Subcutaneous abdominal adipose tissue (tissue), 5 donors: ENCODE results near the gene SERAC1.
"Not testable (repeated sequence)": the region's sequence is repeated elsewhere in the genome, so short reads cannot be mapped to it uniquely, and the experiment has no call there.

ENCODE experiments used
- H3K27ac ChIP-seq: one replicate; pipeline ENCODE4 v1.7.0; 2013; ENCODE audit warnings: low read depth, mild to moderate bottlenecking, inconsistent platforms, low read length, moderate library complexity
- H3K27me3 ChIP-seq, 5 donors: one replicate each; pipeline ENCODE4 v1.7.0; 2013; ENCODE audit warnings: low read length in 5 of 5, inconsistent platforms in 1 of 5; ENCODE audit not compliant: control insufficient read depth in 5 of 5, insufficient read depth in 4 of 5
- H3K36me3 ChIP-seq, 5 donors: one replicate each; pipeline ENCODE4 v1.7.0; 2013; ENCODE audit warnings: low read length in 5 of 5; ENCODE audit not compliant: control insufficient read depth in 5 of 5, insufficient read depth in 5 of 5
- H3K4me1 ChIP-seq, 5 donors: one replicate each; pipeline ENCODE4 v1.7.0; 2013; ENCODE audit warnings: low read length in 5 of 5, mild to moderate bottlenecking in 3 of 5, moderate library complexity in 1 of 5; ENCODE audit not compliant: control insufficient read depth in 5 of 5, insufficient read depth in 5 of 5
- H3K4me3 ChIP-seq, 5 donors: one replicate each; pipeline ENCODE4 v1.7.0; 2013; ENCODE audit warnings: low read length in 5 of 5, low read depth in 1 of 5
- H3K9ac ChIP-seq, 5 donors: one replicate each; pipeline ENCODE4 v1.7.0; 2013; ENCODE audit warnings: low read length in 5 of 5, mild to moderate bottlenecking in 4 of 5, moderate library complexity in 3 of 5
- H3K9me3 ChIP-seq, 5 donors: one replicate each; pipeline ENCODE4 v1.7.0; 2013; ENCODE audit warnings: low read length in 5 of 5; ENCODE audit not compliant: control insufficient read depth in 5 of 5
- donor health status: healthy.
- donor health status: healthy.
- donor health status: healthy.
- donor health status: healthy.
- donor health status: healthy.

The SERAC1 gene

DNA sequence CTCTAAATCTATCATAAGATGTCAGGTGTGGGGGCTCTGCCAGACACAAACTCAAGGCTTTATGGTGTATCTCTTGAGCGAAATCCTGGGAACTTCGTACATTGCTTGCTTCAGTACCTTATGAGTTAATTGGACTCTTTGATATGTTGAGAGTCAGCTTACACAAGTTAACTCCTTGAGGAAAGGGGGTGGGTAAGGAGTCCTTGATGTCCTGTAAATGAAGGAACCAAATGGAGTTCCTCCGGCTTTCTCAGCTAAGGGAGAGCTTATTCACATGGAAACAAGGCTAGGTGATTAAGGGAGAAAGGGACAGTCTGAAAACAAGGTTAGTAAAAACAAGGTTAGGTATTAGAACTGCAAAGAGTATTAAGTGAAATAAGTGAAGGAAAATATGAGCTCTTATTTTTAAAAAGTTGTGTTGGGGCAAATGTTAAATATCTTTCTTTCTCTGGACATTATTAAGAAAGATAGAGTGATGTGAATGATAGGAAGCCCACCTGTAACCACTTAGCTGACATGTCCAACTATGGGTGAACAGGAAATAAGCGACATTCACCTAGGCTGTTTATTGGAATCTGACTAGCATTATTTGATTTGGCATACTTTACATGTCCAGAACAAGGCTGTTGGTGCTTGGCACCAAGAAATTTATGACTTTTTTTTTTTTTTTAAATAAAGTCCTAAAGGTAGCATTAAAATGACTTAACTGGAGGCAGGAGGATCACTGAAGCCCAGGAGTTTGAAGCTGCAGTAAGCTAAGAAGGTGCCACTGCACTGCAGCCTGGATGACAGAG is 26.6 kb upstream of the SERAC1 start:
- no peak overlapping the region for H3K9ac ChIP-seq
- H3K36me3 ChIP-seq = peaks cover 17 to 19% (median 17%) of the 10 kb centered on the region in 5 donors
- H3K27ac ChIP-seq = no peak overlapping the region

DNA sequence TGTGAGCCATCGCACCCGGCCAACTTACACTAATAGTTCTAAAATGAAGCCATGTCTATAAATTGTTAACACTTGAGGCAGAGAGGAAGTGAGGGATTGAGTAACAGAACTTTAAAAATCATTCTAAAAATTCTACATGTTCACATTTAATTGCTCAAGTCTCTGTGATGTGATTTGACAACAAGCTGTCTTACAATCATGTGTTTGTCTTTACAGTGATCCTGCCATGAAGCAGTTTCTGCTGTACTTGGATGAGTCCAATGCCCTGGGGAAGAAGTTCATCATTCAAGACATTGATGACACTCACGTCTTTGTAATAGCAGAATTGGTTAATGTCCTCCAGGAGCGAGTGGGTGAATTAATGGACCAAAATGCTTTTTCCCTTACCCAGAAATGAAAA is 23.7 kb upstream of the SERAC1 start:
- peaks cover 17 to 31% (median 19%) of the 10 kb centered on the region in 5 donors for H3K36me3 ChIP-seq
- no peaks in the 10 kb centered on the region for H3K27me3 ChIP-seq
- H3K9ac ChIP-seq = no peak overlapping the region
- H3K27ac ChIP-seq = no peak overlapping the region
- H3K4me3 ChIP-seq = no peak overlapping the region
- H3K4me1 ChIP-seq = no peaks in the 10 kb centered on the region
- no peaks in the 10 kb centered on the region for H3K9me3 ChIP-seq

More for the DNA sequence above, 26.6 kb upstream of the SERAC1 start:
- Histone ChIP-seq H3K4me1 (no peaks in the 10 kb centered on the region), H3K4me3 (no peak overlapping the region), H3K27me3 (no peaks in the 10 kb centered on the region), H3K9me3 (no peaks in the 10 kb centered on the region)

DNA sequence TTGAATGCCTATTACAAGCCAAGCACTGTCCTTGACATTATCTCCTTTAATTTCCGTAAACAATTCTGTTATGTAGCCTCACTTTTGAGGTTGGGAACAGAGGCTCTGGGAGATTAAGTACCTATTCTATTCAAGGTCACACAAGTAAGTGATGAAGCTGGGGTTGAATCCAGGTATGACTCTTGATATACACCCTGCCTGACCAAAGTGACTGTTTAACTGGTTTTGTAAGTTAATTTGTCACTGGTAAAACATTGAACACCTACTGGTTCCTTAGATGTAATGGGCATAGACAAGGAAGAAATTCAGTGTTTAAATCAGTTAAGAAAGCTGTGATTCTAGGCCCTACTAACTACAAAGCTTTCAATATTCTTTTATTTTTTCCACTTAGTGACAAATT is 23.0 kb upstream of the SERAC1 start:
- no peak overlapping the region for H3K9ac ChIP-seq
- H3K27me3 ChIP-seq = no peaks in the 10 kb centered on the region
- no peaks in the 10 kb centered on the region for H3K4me1 ChIP-seq
- H3K36me3 ChIP-seq = peaks cover 16 to 32% (median 19%) of the 10 kb centered on the region in 5 donors
- H3K4me3 ChIP-seq = no peak overlapping the region
- no peaks in the 10 kb centered on the region for H3K9me3 ChIP-seq
- no peak overlapping the region for H3K27ac ChIP-seq

DNA sequence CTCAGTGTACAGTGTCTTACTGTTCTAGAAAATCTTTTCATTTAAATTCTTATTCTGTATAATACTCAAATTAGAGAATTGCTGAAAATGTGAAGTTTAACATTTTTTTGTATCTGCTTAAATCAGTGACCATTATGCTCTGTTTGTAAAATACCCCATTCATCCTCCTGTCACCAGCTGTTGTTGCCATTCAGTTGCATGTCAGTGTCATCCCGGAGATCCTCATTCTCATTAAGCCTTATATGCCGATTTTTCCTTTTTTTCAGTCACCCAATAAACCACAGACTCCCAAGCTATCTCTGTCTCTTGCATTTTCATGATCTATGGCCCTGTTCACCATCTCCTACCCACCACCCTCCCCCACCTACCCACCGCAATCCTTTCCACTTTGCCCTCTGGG is 20.5 kb upstream of the SERAC1 start:
- peaks cover 16 to 39% (median 19%) of the 10 kb centered on the region in 5 donors for H3K36me3 ChIP-seq
- H3K4me3 ChIP-seq = no peak overlapping the region
- H3K4me1 ChIP-seq = no peaks in the 10 kb centered on the region
- no peak overlapping the region for H3K9ac ChIP-seq
- H3K9me3 ChIP-seq = no peaks in the 10 kb centered on the region
- H3K27me3 ChIP-seq = no peaks in the 10 kb centered on the region
- no peak overlapping the region for H3K27ac ChIP-seq

DNA sequence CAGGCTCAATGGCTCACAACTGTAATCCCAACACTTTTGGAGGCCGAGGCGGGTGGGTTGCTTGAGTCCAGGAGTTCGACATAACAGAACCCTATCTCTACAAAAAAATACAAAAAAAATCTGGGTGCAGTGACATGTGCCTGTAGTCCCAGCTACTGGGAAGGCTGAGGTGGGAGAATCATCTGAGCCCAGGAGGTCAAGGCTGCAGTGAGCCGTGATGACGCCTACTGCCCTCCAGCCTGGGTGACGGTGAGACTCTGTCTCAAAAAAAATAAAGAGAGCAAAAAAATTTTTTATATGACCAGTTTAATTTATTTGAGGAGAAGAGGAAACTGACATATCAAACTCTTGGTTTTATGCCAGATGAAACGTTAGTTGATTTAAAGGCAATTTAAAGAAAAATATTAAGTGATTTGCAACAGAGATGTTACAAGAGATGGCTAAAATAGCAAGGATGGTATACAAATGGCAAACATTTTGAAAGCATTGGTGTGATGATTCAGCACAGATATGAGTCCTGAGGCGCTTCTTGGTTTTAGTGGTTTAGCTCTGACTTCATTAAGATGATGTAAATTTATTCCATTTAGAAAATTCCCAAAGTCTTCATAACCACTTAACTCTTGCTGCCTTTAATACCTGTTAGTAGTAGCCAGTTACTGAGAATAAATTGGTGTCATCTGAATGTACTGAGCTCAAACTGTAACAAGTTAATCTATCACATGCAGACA is 17.8 kb upstream of the SERAC1 start:
- Histone ChIP-seq H3K9me3 (no peaks in the 10 kb centered on the region), H3K36me3 (peaks cover 0 to 20% (median 2%) of the 10 kb centered on the region in 5 donors), H3K9ac (no peak overlapping the region), H3K27me3 (no peaks in the 10 kb centered on the region), H3K4me1 (no peaks in the 10 kb centered on the region), H3K27ac (no peak overlapping the region), H3K4me3 (no peak overlapping the region)

DNA sequence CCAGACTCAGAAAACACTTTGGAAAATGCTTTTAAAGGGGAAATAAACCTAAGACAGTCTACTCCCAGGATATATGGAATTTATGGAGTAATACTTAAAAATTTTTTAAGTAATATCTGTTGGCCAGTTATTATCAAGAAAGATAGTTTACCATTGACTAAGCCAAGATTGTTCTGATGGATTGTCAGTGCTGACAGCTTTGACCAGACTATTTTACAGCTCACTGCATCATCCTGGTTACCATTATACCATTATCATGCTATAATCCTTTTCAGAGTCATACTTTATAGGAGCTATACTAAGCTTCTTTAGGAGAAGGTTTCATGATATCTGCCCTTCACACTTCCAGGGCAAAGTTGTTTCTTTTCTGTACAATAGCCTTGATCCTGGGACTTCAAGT is 16.5 kb upstream of the SERAC1 start:
- Histone ChIP-seq H3K27ac (no peak overlapping the region), H3K9ac (no peak overlapping the region), H3K36me3 (peaks cover 0 to 20% (median 2%) of the 10 kb centered on the region in 5 donors), H3K4me1 (no peaks in the 10 kb centered on the region), H3K9me3 (no peaks in the 10 kb centered on the region), H3K4me3 (no peak overlapping the region), H3K27me3 (no peaks in the 10 kb centered on the region)

DNA sequence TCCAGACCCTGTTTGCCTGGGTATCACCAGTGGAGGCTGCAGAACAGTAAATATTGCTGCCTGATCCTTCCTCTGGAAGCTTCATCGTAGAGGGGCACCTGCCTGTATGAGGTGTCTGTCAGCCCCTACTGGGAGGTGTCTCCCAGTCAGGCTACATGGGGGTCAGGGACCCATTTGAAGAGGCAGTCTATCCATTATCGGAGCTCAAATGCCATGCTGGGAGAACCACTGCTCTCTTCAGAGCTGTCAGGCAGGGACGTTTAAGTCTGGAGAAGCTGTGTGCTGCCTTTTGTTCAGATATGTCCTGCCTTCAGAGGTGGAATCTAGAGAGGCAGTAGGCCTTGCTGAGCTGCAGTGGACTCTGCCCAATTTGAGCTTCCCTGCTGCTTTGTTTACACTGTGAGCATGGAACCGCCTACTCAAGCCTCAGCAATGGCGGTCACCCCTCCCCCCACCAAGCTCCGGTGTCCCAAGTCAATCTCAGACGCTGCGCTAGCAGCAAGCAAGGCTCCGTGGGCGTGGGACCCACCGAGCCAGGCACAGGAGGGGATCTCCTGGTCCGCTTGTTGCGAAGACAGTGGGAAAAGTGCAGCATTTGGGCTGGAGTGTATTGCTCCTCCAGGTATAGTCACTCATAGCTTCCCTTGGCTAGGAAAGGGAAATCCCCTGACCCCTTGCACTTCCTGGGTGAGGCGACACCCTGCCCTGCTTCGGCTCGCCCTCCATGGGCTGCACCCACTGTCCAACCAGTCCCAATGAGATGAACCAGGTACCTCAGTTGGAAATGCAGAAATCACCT is 15.3 kb upstream of the SERAC1 start:
- not testable (repeated sequence) for H3K9me3 ChIP-seq, H3K9ac ChIP-seq, H3K27me3 ChIP-seq, H3K27ac ChIP-seq, H3K4me1 ChIP-seq, H3K4me3 ChIP-seq
- H3K36me3 ChIP-seq = peaks cover 0 to 15% (median 0%) of the 10 kb centered on the region in 5 donors

DNA sequence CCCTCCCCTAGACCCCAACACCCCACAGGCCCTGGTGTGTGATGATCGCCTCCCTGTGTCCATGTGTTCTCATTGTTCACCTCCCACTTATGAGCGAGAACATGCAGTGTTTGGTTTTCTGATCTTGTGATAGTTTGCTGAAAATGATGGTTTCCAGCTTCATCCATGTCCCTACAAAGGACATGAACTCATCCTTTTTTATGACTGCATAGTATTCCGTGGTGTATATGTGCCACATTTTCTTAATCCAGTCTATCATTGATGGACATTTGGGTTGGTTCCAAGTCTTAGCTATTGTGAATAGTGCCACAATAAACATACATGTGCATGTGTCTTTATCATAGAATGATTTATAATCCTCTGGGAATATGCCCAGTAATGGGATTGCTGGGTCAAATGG is 9.7 kb upstream of the SERAC1 start:
- H3K9me3 ChIP-seq, H3K4me3 ChIP-seq, H3K9ac ChIP-seq, H3K36me3 ChIP-seq, H3K27ac ChIP-seq, H3K27me3 ChIP-seq: not testable (repeated sequence)
- H3K4me1 ChIP-seq = peaks cover 0 to 15% (median 8%) of the 10 kb centered on the region in 5 donors

DNA sequence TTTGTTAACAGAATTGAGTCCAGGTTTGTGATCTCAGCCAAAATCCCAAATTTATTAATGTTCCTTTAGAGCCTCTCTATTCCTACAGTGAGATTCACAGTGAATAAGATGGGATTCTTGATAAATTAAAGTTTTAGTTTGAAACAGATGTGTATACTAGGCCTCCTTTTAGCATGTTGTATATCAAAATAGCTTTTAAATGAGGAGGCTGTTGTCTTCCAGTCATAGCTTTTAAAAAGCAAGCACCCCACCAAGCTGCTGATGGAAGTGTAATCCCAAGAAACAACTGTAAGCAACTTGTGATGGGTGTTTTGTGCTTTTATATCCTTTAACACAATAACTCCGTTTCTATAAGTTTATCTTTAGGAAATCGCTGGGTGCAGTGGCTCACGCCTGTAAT is 7.0 kb upstream of the SERAC1 start:
- H3K27me3 ChIP-seq = no peaks in the 10 kb centered on the region
- H3K4me1 ChIP-seq = peaks cover 0 to 19% (median 12%) of the 10 kb centered on the region in 5 donors
- no peaks in the 10 kb centered on the region for H3K9me3 ChIP-seq
- peaks cover 0 to 5% (median 0%) of the 10 kb centered on the region in 5 donors for H3K36me3 ChIP-seq
- H3K27ac ChIP-seq = no peak overlapping the region
- H3K4me3 ChIP-seq = no peak overlapping the region
- no peak overlapping the region for H3K9ac ChIP-seq

DNA sequence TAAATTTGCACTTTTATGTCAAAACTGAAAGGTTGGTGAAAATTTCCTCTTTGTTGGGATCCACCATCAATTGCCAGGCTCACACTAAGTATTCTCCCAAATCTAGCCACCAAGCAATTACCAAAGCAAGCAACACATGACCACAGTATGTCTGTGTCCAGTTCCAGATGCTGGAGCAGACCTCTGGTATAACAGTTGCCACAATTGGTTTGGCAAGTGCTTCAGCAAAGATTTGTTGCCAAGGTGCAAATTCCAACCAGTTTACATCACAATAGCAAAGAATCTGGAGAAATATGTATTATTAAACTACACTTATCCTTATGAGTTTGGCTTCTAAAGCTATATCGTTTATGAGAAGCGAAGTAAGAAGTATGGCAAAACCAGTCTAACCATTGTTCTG is 6.5 kb upstream of the SERAC1 start:
- Histone ChIP-seq H3K36me3 (peaks cover 0 to 5% (median 0%) of the 10 kb centered on the region in 5 donors), H3K9ac (no peak overlapping the region), H3K9me3 (no peaks in the 10 kb centered on the region), H3K4me1 (peaks cover 0 to 22% (median 12%) of the 10 kb centered on the region in 5 donors), H3K27me3 (no peaks in the 10 kb centered on the region), H3K4me3 (no peak overlapping the region), H3K27ac (no peak overlapping the region)
